HCT116 (cell line): ENCODE data around the gene C1QTNF9B. TPM values are rescaled to one million over a fixed set of nuclear protein-coding genes. Genes with fewer than 3 reads are reported as not detected.

Experiments
- ATAC-seq: fragments of 200-7000 bp; cut with Tn5 transposase; 2 replicates; pipeline ENCODE4 v1.9.1; 2020; ENCODE audit warnings: mild to moderate bottlenecking, moderate library complexity
- BruUV-seq: library from RNA; stranded (reverse); fragments of 400-500 nt; replicated peaks from 2 replicates; lab custom pipeline; 2021; lab: Mats Ljungman, UMichigan
- CTCF ChIA-PET: fragments of 300-600 bp; sonication (Branson Sonifier 250); formaldehyde crosslinking; loops from one replicate; lab custom pipeline; 2021; ENCODE audit warnings: antibody characterized with exemption; lab: Charles Lee
- POLR2A ChIA-PET: fragments of 300-600, 350-600 bp; sonication (Branson Sonifier 250); formaldehyde crosslinking; loops from one replicate; lab custom pipeline; 2021; ENCODE audit warnings: antibody characterized with exemption; lab: Charles Lee
- RAD21 ChIA-PET, 2 experiments: fragments of 300-600 bp; sonication (Branson Sonifier 250); formaldehyde crosslinking; loops; one replicate each; lab custom pipeline; 2023; ENCODE audit warnings: low total read pairs in 2 of 2; ENCODE audit not compliant: uncharacterized antibody in 2 of 2, unreplicated experiment in 2 of 2, low non-redundant PET in 1 of 2; lab: Charles Lee
- DNase-seq: peaks from one replicate; pipeline ENCODE4 v3.0.0-alpha.2; 2010; ENCODE audit warnings: low read depth, low spot score
- H2AFZ ChIP-seq: fragments of 200-600 bp; shearing (Covaris generic), sonication (generic); 2 replicates; pipeline ENCODE4 v1.6.1; 2017; ENCODE audit warnings: low read depth, mixed run types, mixed read lengths, antibody characterized with exemption, low read length; ENCODE audit not compliant: poor library complexity, severe bottlenecking
- H3K27ac ChIP-seq: 2 replicates; pipeline ENCODE4 v1.5.1; 2012; ENCODE audit warnings: low read depth, low read length
- H3K27me3 ChIP-seq: fragments of 200-600 bp; sonication (generic); 2 replicates; pipeline ENCODE4 v1.6.1; 2016; ENCODE audit warnings: mixed run types, low read length, mixed read lengths; ENCODE audit not compliant: insufficient read depth
- H3K36me3 ChIP-seq, 2 experiments: fragments of 200-500 bp in 1 of 2; fragments of 200-600 bp in 1 of 2; sonication (Bioruptor generic) in 1 of 2; sonication (generic) in 1 of 2; 2 replicates each; pipeline versions ENCODE4 v1.5.1 to v1.6.1; 2014 to 2016; ENCODE audit warnings: low read length in 2 of 2, inconsistent platforms in 1 of 2, mixed read lengths in 1 of 2, mixed run types in 1 of 2; ENCODE audit not compliant: insufficient read depth in 2 of 2, control insufficient read depth in 1 of 2
- H3K4me1 ChIP-seq, 2 experiments: fragments of 200-600 bp in 1 of 2; sonication (generic) in 1 of 2; 2 replicates each; pipeline versions ENCODE4 v1.5.1 to v1.6.1; 2012 to 2017; ENCODE audit warnings: low read length in 2 of 2, inconsistent platforms in 1 of 2, mild to moderate bottlenecking in 1 of 2, mixed read lengths in 1 of 2, mixed run types in 1 of 2, moderate library complexity in 1 of 2; ENCODE audit not compliant: insufficient read depth in 2 of 2, control insufficient read depth in 1 of 2
- H3K4me2 ChIP-seq: fragments of 200-600 bp; sonication (generic); 2 replicates; pipeline ENCODE4 v1.6.1; 2017; ENCODE audit warnings: mixed run types, low read length, mixed read lengths
- H3K4me3 ChIP-seq, 2 experiments: fragments of 200-600 bp in 1 of 2; sonication (generic) in 1 of 2; replicated peaks in 1 of 2; 2 replicates each; pipeline ENCODE4 v1.5.1; 2011 to 2016; ENCODE audit warnings: low read length in 2 of 2, control low read depth in 1 of 2, low read depth in 1 of 2, mild to moderate bottlenecking in 1 of 2, mixed read lengths in 1 of 2, mixed run types in 1 of 2
- H3K79me2 ChIP-seq: fragments of 200-600 bp; sonication (generic); 2 replicates; pipeline ENCODE4 v1.6.1; 2017; ENCODE audit warnings: mild to moderate bottlenecking, mixed run types, low read length, moderate library complexity, mixed read lengths; ENCODE audit not compliant: insufficient read depth
- H3K9ac ChIP-seq: fragments of 200-600 bp; sonication (generic); 2 replicates; pipeline ENCODE4 v1.6.1; 2016; ENCODE audit warnings: low read length, mixed read lengths
- H3K9me2 ChIP-seq: fragments of 200-600 bp; sonication (generic), shearing (Covaris generic); 2 replicates; pipeline ENCODE4 v1.6.1; 2017; ENCODE audit warnings: mixed run types, mild to moderate bottlenecking, moderate library complexity; ENCODE audit not compliant: insufficient read depth
- H3K9me3 ChIP-seq, 2 experiments: fragments of 200-500 bp in 1 of 2; fragments of 200-600 bp in 1 of 2; sonication (Bioruptor generic) in 1 of 2; sonication (generic) in 1 of 2; 2 replicates each; pipeline ENCODE4 v1.6.1; 2014 to 2017; ENCODE audit warnings: low read length in 2 of 2, mixed read lengths in 2 of 2, inconsistent platforms in 1 of 2, low read depth in 1 of 2, mild to moderate bottlenecking in 1 of 2, mixed run types in 1 of 2, moderate library complexity in 1 of 2; ENCODE audit not compliant: control insufficient read depth in 1 of 2, insufficient read depth in 1 of 2
- H4K20me1 ChIP-seq: fragments of 200-600 bp; sonication (generic), shearing (Covaris generic); 2 replicates; pipeline ENCODE4 v1.6.1; 2017; ENCODE audit warnings: mixed run types, mild to moderate bottlenecking, moderate library complexity; ENCODE audit not compliant: insufficient read depth
- CBX3 ChIP-seq: IDR thresholded peaks from 2 replicates; pipeline ENCODE4 v1.6.1; 2012; ENCODE audit warnings: low read depth
- CEBPB ChIP-seq: IDR thresholded peaks from 2 replicates; pipeline ENCODE4 v1.6.1; 2012; ENCODE audit warnings: low read depth
- ELF1 ChIP-seq: IDR thresholded peaks from 2 replicates; pipeline ENCODE4 v1.6.1; 2012; ENCODE audit warnings: low read depth, borderline replicate concordance
- EZH2 ChIP-seq: fragments of 200-600 bp; sonication (generic); IDR thresholded peaks from 2 replicates; pipeline ENCODE4 v1.6.1; 2017; ENCODE audit warnings: antibody characterized with exemption, mixed run types
- EZH2phosphoT487 ChIP-seq: fragments of 200-600 bp; IDR thresholded peaks from 2 replicates; pipeline ENCODE4 v1.6.1; 2018; ENCODE audit warnings: antibody characterized with exemption, borderline replicate concordance
- FOSL1 ChIP-seq: IDR thresholded peaks from 2 replicates; pipeline ENCODE4 v1.6.1; 2012; ENCODE audit warnings: low read depth
- JUND ChIP-seq: IDR thresholded peaks from 2 replicates; pipeline ENCODE4 v1.6.1; 2012
- MAX ChIP-seq: IDR thresholded peaks from 2 replicates; pipeline ENCODE4 v1.6.1; 2012
- POLR2AphosphoS5 ChIP-seq: IDR thresholded peaks from 2 replicates; pipeline ENCODE4 v1.6.1; 2011; ENCODE audit warnings: mild to moderate bottlenecking, low read depth, low read length, moderate library complexity
- RAD21 ChIP-seq: IDR thresholded peaks from 2 replicates; pipeline ENCODE4 v1.6.1; 2012; ENCODE audit warnings: low read depth, mild to moderate bottlenecking
- SP1 ChIP-seq: IDR thresholded peaks from 2 replicates; pipeline ENCODE4 v1.6.1; 2012; ENCODE audit warnings: low read depth
- SRF ChIP-seq: IDR thresholded peaks from 2 replicates; pipeline ENCODE4 v1.6.1; 2012; ENCODE audit warnings: low read depth
- YY1 ChIP-seq: IDR thresholded peaks from 2 replicates; pipeline ENCODE4 v1.6.1; 2011; ENCODE audit warnings: low read length, low read depth, moderate library complexity, mild to moderate bottlenecking; ENCODE audit not compliant: insufficient replicate concordance; ENCODE audit errors: extremely low read depth
- ZBTB33 ChIP-seq: IDR thresholded peaks from 2 replicates; pipeline ENCODE4 v1.6.1; 2011; ENCODE audit warnings: mild to moderate bottlenecking, low read length, moderate library complexity; ENCODE audit not compliant: insufficient replicate concordance; ENCODE audit errors: extremely low read depth
- ZFX ChIP-seq: fragments of 450-650 bp; IDR thresholded peaks from 2 replicates; pipeline ENCODE4 v1.6.1; 2017
- intact Hi-C: fragments of 100-400 bp; cut with micrococcal nuclease; formaldehyde crosslinking; loops from 2 replicates; pipeline ENCODE4 v1.10.0; 2022
- total RNA-seq: library from RNA; stranded (reverse); gene quantifications from one replicate; pipeline ENCODE4 v1.2.1, GENCODE V29; 2021; ENCODE audit not compliant: unreplicated experiment

Gene C1QTNF9B
- total RNA-seq, 1 experiment from 2014 or later = not detected

GRCh38 chr13:23912469-23912868, 15.2 kb upstream of the C1QTNF9B start:
- H4K20me1 ChIP-seq = no peaks in the 10 kb centered on the region
- H2AFZ ChIP-seq = no peak overlapping the region
- CTCF ChIA-PET = no interaction called here
- RAD21 ChIA-PET = no interaction called here
- intact Hi-C loops = no loop called here
- no peaks in the 10 kb centered on the region for H3K9me2 ChIP-seq
- POLR2A ChIA-PET = no interaction called here
- H3K4me2 ChIP-seq = no peak overlapping the region
- no peaks in the 10 kb centered on the region for H3K36me3 ChIP-seq
- H3K9me3 ChIP-seq = no peaks in the 10 kb centered on the region
- H3K27ac ChIP-seq = no peak overlapping the region
- no peak overlapping the region for H3K9ac ChIP-seq
- DNase-seq = no peak
- peaks cover 7% of the 10 kb centered on the region for H3K27me3 ChIP-seq
- ATAC-seq = no peak
- H3K79me2 ChIP-seq = no peaks in the 10 kb centered on the region
- no peak overlapping the region for H3K4me3 ChIP-seq
- BruUV-seq = no TSS peak
- H3K4me1 ChIP-seq = no peaks in the 10 kb centered on the region
- no peak for TF ChIP-seq FOSL1
- TF ChIP-seq ZFX = no peak
- TF ChIP-seq EZH2phosphoT487 = no peak
- no peak for TF ChIP-seq SP1
- TF ChIP-seq CEBPB = no peak
- no peak for TF ChIP-seq EZH2
- TF ChIP-seq RAD21 = no peak
- TF ChIP-seq JUND = no peak
- no peak for TF ChIP-seq CBX3
- no peak for TF ChIP-seq ELF1
- no peak for TF ChIP-seq MAX
- TF ChIP-seq POLR2AphosphoS5 = no peak
- TF ChIP-seq YY1 = no peak

- H3K4me2 ChIP-seq = no peak overlapping the region
- no peak overlapping the region for H3K9ac ChIP-seq
- H3K27me3 ChIP-seq = no peaks in the 10 kb centered on the region
- DNase-seq (no peak), ATAC-seq (no peak)
- RAD21 ChIA-PET = no interaction called here
- H2AFZ ChIP-seq = no peak overlapping the region
- CTCF ChIA-PET = no interaction called here
- no peaks in the 10 kb centered on the region for H3K4me1 ChIP-seq
- no peak overlapping the region for H3K4me3 ChIP-seq
- POLR2A ChIA-PET = no interaction called here
- no peaks in the 10 kb centered on the region for H3K79me2 ChIP-seq
- no TSS peak for BruUV-seq
- H3K9me2 ChIP-seq = no peaks in the 10 kb centered on the region
- intact Hi-C loops = no loop called here
- no peaks in the 10 kb centered on the region for H3K36me3 ChIP-seq
- TF ChIP-seq SP1 (no peak), ZFX (no peak), SRF (no peak), CBX3 (no peak), ZBTB33 (no peak), CEBPB (no peak)
- no peaks in the 10 kb centered on the region for H3K9me3 ChIP-seq
- H3K27ac ChIP-seq = no peak overlapping the region
- H4K20me1 ChIP-seq = no peaks in the 10 kb centered on the region
Measured at GRCh38 chr13:23909606-23910005, 12.3 kb upstream of the C1QTNF9B start.
